NCI-H128 (cell line): ENCODE measurements around the gene HSPA6.
"Not testable (repeated sequence)": the region's sequence is repeated elsewhere in the genome, so short reads cannot be mapped to it uniquely, and the experiment has no call there.

Experiments
- DNase-seq: peaks from one replicate; lab custom pipeline; 2025; ENCODE audit not compliant: unreplicated experiment; lab: John Stamatoyannopoulos, UW

The HSPA6 gene

GRCh38 chr1:161523817-161524741 is at the start of gene HSPA6:
Gene HSPA6, plus strand, starts transcription at chr1:161524540. Its CDS starts 119 bp downstream, at chr1:161524659.
- peak; percentile 32 for DNase-seq

- not testable (repeated sequence) for DNase-seq
These were observed 46.6 kb upstream of the HSPA6 start for GRCh38 chr1:161477711-161478110.

GRCh38 chr1:161478985-161479384 is 45.4 kb upstream of the HSPA6 start:
- DNase-seq: no peak

GRCh38 chr1:161480381-161481035 is 43.8 kb upstream of the HSPA6 start:
- no peak for DNase-seq

GRCh38 chr1:161481624-161482392 is 42.5 kb upstream of the HSPA6 start:
- DNase-seq: no peak

GRCh38 chr1:161482610-161483009 is 41.7 kb upstream of the HSPA6 start:
- DNase-seq: no peak

- DNase-seq: no peak
These were observed 41.0 kb upstream of the HSPA6 start for GRCh38 chr1:161483361-161483760.

- DNase-seq: no peak
These were observed 39.7 kb upstream of the HSPA6 start for GRCh38 chr1:161484613-161485012.

GRCh38 chr1:161486806-161487741 is 37.3 kb upstream of the HSPA6 start:
- peak; percentile 39 for DNase-seq

- no peak for DNase-seq
These were observed 32.9 kb upstream of the HSPA6 start for GRCh38 chr1:161491472-161491871.

- DNase-seq: no peak
These were observed 31.5 kb upstream of the HSPA6 start for GRCh38 chr1:161492827-161493226.

- DNase-seq: no peak
These were observed 30.1 kb upstream of the HSPA6 start for GRCh38 chr1:161494091-161494735.

GRCh38 chr1:161495490-161495889 is 28.9 kb upstream of the HSPA6 start:
- no peak for DNase-seq

GRCh38 chr1:161497961-161498360 is 26.4 kb upstream of the HSPA6 start:
- DNase-seq: no peak

GRCh38 chr1:161498646-161499045 is 25.7 kb upstream of the HSPA6 start:
- DNase-seq: no peak

- no peak for DNase-seq
These were observed 25.0 kb upstream of the HSPA6 start for GRCh38 chr1:161499099-161500039.

GRCh38 chr1:161501234-161501633 is 23.1 kb upstream of the HSPA6 start:
- no peak for DNase-seq

- DNase-seq: no peak
These were observed 22.2 kb upstream of the HSPA6 start for GRCh38 chr1:161502181-161502580.
